Cortex of kidney (tissue), 1 donor: ENCODE results near the gene TMEM114.

ENCODE experiments used
- DNase-seq: peaks from one replicate; lab custom pipeline; 2025; lab: John Stamatoyannopoulos, UW

Gene TMEM114

GRCh38 chr16:8589900-8590688 is at the start of gene TMEM114:
Gene TMEM114 (minus strand): TSS chr16:8590511. CDS start chr16:8589838, 673 bp downstream.
- DNase-seq: no peak

- DNase-seq: no peak
Measured at GRCh38 chr16:8639694-8640093, 49.4 kb upstream of the TMEM114 start.

GRCh38 chr16:8634991-8635736 is 44.9 kb upstream of the TMEM114 start:
- DNase-seq: no peak

- no peak for DNase-seq
Measured at GRCh38 chr16:8632675-8633182, 42.4 kb upstream of the TMEM114 start.

- DNase-seq: no peak
Measured at GRCh38 chr16:8631818-8632465, 41.6 kb upstream of the TMEM114 start.

GRCh38 chr16:8631373-8631772 is 41.1 kb upstream of the TMEM114 start:
- no peak for DNase-seq

GRCh38 chr16:8630255-8630953 is 40.1 kb upstream of the TMEM114 start:
- DNase-seq: no peak

GRCh38 chr16:8628981-8629725 is 38.8 kb upstream of the TMEM114 start:
- DNase-seq: no peak

GRCh38 chr16:8627456-8627855 is 37.1 kb upstream of the TMEM114 start:
- no peak for DNase-seq

- no peak for DNase-seq
Measured at GRCh38 chr16:8626946-8627345, 36.6 kb upstream of the TMEM114 start.

GRCh38 chr16:8625491-8626087 is 35.3 kb upstream of the TMEM114 start:
- DNase-seq: no peak

GRCh38 chr16:8623634-8624033 is 33.3 kb upstream of the TMEM114 start:
- DNase-seq: no peak

GRCh38 chr16:8622315-8622656 is 32.0 kb upstream of the TMEM114 start:
- DNase-seq: no peak

GRCh38 chr16:8621572-8622314 is 31.4 kb upstream of the TMEM114 start, which contains the start of gene METTL22:
Gene METTL22 (plus strand): TSS chr16:8621698. CDS start chr16:8625666, 3,968 bp downstream.
- peak; percentile 35 for DNase-seq

- DNase-seq: no peak
Measured at GRCh38 chr16:8621222-8621571, 30.9 kb upstream of the TMEM114 start.

GRCh38 chr16:8620535-8620934 is 30.2 kb upstream of the TMEM114 start:
- DNase-seq: no peak

- no peak for DNase-seq
Measured at GRCh38 chr16:8619671-8620370, 29.5 kb upstream of the TMEM114 start.

- no peak for DNase-seq
Measured at GRCh38 chr16:8614435-8615029, 24.2 kb upstream of the TMEM114 start.
